ENCODE results near the gene SMYD2.

GRCh38 chr1:214370615-214371014, 89.7 kb downstream of the SMYD2 start:
- TF ChIP-seq SPI1 (IDR thresholded peaks at IDR 0.05; ENCODE audit: low read depth, low read length) (no peak), POLR2AphosphoS5 (IDR thresholded peaks at IDR 0.05; ENCODE audit: low read depth, low read length) (no peak), POLR2A (IDR thresholded peaks at IDR 0.05; ENCODE audit: low read depth, low read length) (no peak)
